PC-9 (cell line): Measurements from ENCODE around the gene IWS1. TPM values are rescaled to one million over a fixed set of nuclear protein-coding genes. Genes with fewer than 3 reads are reported as not detected.

Source experiments
- BruUV-seq: library from RNA; stranded (reverse); fragments of 400-500 nt; replicated peaks from 2 replicates; lab custom pipeline; 2021; lab: Mats Ljungman, UMichigan
- CTCF ChIA-PET: fragments of 300-600 bp; sonication (Branson Sonifier 250); formaldehyde crosslinking; loops from one replicate; lab custom pipeline; 2022; ENCODE audit warnings: antibody characterized with exemption; lab: Charles Lee
- POLR2A ChIA-PET: fragments of 300-600 bp; sonication (Branson Sonifier 250); formaldehyde crosslinking; loops from one replicate; lab custom pipeline; 2022; ENCODE audit warnings: antibody characterized with exemption; ENCODE audit not compliant: unreplicated experiment; lab: Charles Lee
- DNase-seq, 2 experiments: peaks; one replicate each; pipeline versions ENCODE4 v3.0.0 to v3.0.0-alpha.2; 2015 to 2022; ENCODE audit warnings: mixed read lengths in 1 of 2
- H2AFZ ChIP-seq: fragments of 200-600 bp; sonication (generic); 2 replicates; pipeline ENCODE4 v1.8.1; 2017; ENCODE audit warnings: antibody characterized with exemption
- H3F3A ChIP-seq: fragments of 200-600 bp; sonication (generic); 2 replicates; pipeline ENCODE4 v1.8.1; 2017; ENCODE audit warnings: antibody characterized with exemption, mild to moderate bottlenecking, low read depth; ENCODE audit not compliant: insufficient read depth
- H3K27ac ChIP-seq: fragments of 200-600 bp; sonication (generic); 2 replicates; pipeline ENCODE4 v1.6.1; 2016; ENCODE audit warnings: mixed run types
- H3K27me3 ChIP-seq: fragments of 200-600 bp; sonication (generic); 2 replicates; pipeline ENCODE4 v1.6.1; 2016; ENCODE audit warnings: low read depth, mixed run types; ENCODE audit not compliant: insufficient read depth
- H3K36me3 ChIP-seq: fragments of 200-600 bp; sonication (generic); 2 replicates; pipeline ENCODE4 v1.6.1; 2016; ENCODE audit warnings: low read depth, mixed run types
- H3K4me1 ChIP-seq: fragments of 200-600 bp; sonication (generic); replicated peaks from 2 replicates; pipeline ENCODE4 v1.6.1; 2016; ENCODE audit warnings: mixed run types; ENCODE audit not compliant: insufficient read depth
- H3K4me2 ChIP-seq: fragments of 200-600 bp; sonication (generic); 2 replicates; pipeline ENCODE4 v1.6.1; 2017; ENCODE audit warnings: mixed run types
- H3K4me3 ChIP-seq: fragments of 200-600 bp; sonication (generic); 2 replicates; pipeline ENCODE4 v1.6.1; 2016; ENCODE audit warnings: mixed run types
- H3K79me2 ChIP-seq: fragments of 200-600 bp; sonication (generic); 2 replicates; pipeline ENCODE4 v1.6.1; 2017; ENCODE audit warnings: low read depth, mixed run types
- H3K9me2 ChIP-seq: fragments of 200-600 bp; sonication (generic); 2 replicates; pipeline ENCODE4 v1.8.1; 2017; ENCODE audit warnings: mild to moderate bottlenecking; ENCODE audit not compliant: insufficient read depth
- H3K9me3 ChIP-seq: fragments of 200-600 bp; sonication (generic); 2 replicates; pipeline ENCODE4 v1.8.1; 2016; ENCODE audit warnings: low read depth; ENCODE audit not compliant: insufficient read depth
- H4K20me1 ChIP-seq: fragments of 200-600 bp; sonication (generic); 2 replicates; pipeline ENCODE4 v1.8.1; 2017; ENCODE audit not compliant: insufficient read depth
- CTCF ChIP-seq: fragments of 200-600 bp; sonication (generic); conservative IDR thresholded peaks from 2 replicates; pipeline ENCODE4 v1.6.1; 2017; ENCODE audit warnings: mixed run types, antibody characterized with exemption, mild to moderate bottlenecking, moderate library complexity
- EZH2 ChIP-seq: fragments of 200-600 bp; sonication (generic); IDR thresholded peaks from 2 replicates; pipeline ENCODE4 v1.8.0; 2017; ENCODE audit warnings: antibody characterized with exemption, low read depth
- intact Hi-C: fragments of 100-400 bp; cut with micrococcal nuclease; formaldehyde crosslinking; loops from one replicate; pipeline ENCODE4 v1.10.0; 2022; ENCODE audit not compliant: unreplicated experiment
- total RNA-seq: library from RNA; stranded (reverse); gene quantifications from 2 replicates; pipeline ENCODE4 v1.2.3, GENCODE V29; 2021

The IWS1 gene
- total RNA-seq, 1 experiment from 2014 or later = 47.3 TPM

GRCh38 chr2:127569666-127570065 is 43.4 kb upstream of the IWS1 start:
- CTCF ChIA-PET = interaction anchor here (0.6 kb wide), 1 partner anchor 22 kb away, joined by 9 read pairs; no protein-coding TSS in a partner anchor
- Histone ChIP-seq H3K9me2 (no peaks in the 10 kb centered on the region), H3K27ac (no peak overlapping the region), H3K9me3 (no peaks in the 10 kb centered on the region), H3K36me3 (no peaks in the 10 kb centered on the region), H4K20me1 (no peaks in the 10 kb centered on the region), H3K4me2 (no peak overlapping the region), H3K4me1 (no peaks in the 10 kb centered on the region), H2AFZ (no peak overlapping the region), H3K4me3 (no peak overlapping the region), H3K27me3 (peaks cover 18% of the 10 kb centered on the region; the same call in 1 of the 2 replicates), H3F3A (no peaks in the 10 kb centered on the region), H3K79me2 (no peaks in the 10 kb centered on the region)
- intact Hi-C loops = no loop called here
- BruUV-seq = no TSS peak
- DNase-seq = peak in 1 of 2 experiments; percentile 21
- POLR2A ChIA-PET = no interaction called here
- TF ChIP-seq CTCF (no peak), EZH2 (no peak)

- intact Hi-C loops = no loop called here
- no TSS peak for BruUV-seq
- H3K4me3 ChIP-seq = no peak overlapping the region
- no peaks in the 10 kb centered on the region for H3K79me2 ChIP-seq
- no peaks in the 10 kb centered on the region for H3F3A ChIP-seq
- no peaks in the 10 kb centered on the region for H3K4me1 ChIP-seq
- H2AFZ ChIP-seq = no peak overlapping the region
- H3K27ac ChIP-seq = no peak overlapping the region
- H3K36me3 ChIP-seq = no peaks in the 10 kb centered on the region
- H4K20me1 ChIP-seq = no peaks in the 10 kb centered on the region
- peaks cover 20% of the 10 kb centered on the region; the same call in 1 of the 2 replicates for H3K27me3 ChIP-seq
- no peaks in the 10 kb centered on the region for H3K9me3 ChIP-seq
- TF ChIP-seq CTCF = no peak
- TF ChIP-seq EZH2 = no peak
- no peaks in the 10 kb centered on the region for H3K9me2 ChIP-seq
- ChIA-PET CTCF (no interaction called here), POLR2A (no interaction called here)
- H3K4me2 ChIP-seq = no peak overlapping the region
- peak in 1 of 2 experiments; percentile 29 for DNase-seq
Measured at GRCh38 chr2:127568128-127568527, 41.8 kb upstream of the IWS1 start.

- no peaks in the 10 kb centered on the region for H3K36me3 ChIP-seq
- H3K79me2 ChIP-seq = no peaks in the 10 kb centered on the region
- ChIA-PET CTCF (no interaction called here), POLR2A (no interaction called here)
- no peaks in the 10 kb centered on the region for H3K4me1 ChIP-seq
- no TSS peak for BruUV-seq
- DNase-seq = peak in 1 of 2 experiments; percentile 26
- no peak overlapping the region for H3K4me2 ChIP-seq
- no peak overlapping the region for H2AFZ ChIP-seq
- no peaks in the 10 kb centered on the region for H3K9me3 ChIP-seq
- 0 out of 2 replicates have a peak, but pooled peaks cover 17% of the 10 kb centered on the region for H3K27me3 ChIP-seq
- no peaks in the 10 kb centered on the region for H3F3A ChIP-seq
- H3K27ac ChIP-seq = no peak overlapping the region
- no peaks in the 10 kb centered on the region for H3K9me2 ChIP-seq
- no peak for TF ChIP-seq CTCF
- TF ChIP-seq EZH2 = no peak
- H3K4me3 ChIP-seq = no peak overlapping the region
- intact Hi-C loops = no loop called here
- H4K20me1 ChIP-seq = no peaks in the 10 kb centered on the region
Measured at GRCh38 chr2:127567351-127567854, 41.1 kb upstream of the IWS1 start.
